GM20431 (cell line): Measurements from ENCODE around the gene OTUD7B.

Experiments
- in situ Hi-C: fragments of 300-500 bp; cut with MseI, MboI; formaldehyde crosslinking; loops from one replicate; pipeline ENCODE4 v1.15.0; 2020; ENCODE audit warnings: low sequenced_read_pairs; ENCODE audit not compliant: unreplicated experiment

OTUD7B gene

DNA sequence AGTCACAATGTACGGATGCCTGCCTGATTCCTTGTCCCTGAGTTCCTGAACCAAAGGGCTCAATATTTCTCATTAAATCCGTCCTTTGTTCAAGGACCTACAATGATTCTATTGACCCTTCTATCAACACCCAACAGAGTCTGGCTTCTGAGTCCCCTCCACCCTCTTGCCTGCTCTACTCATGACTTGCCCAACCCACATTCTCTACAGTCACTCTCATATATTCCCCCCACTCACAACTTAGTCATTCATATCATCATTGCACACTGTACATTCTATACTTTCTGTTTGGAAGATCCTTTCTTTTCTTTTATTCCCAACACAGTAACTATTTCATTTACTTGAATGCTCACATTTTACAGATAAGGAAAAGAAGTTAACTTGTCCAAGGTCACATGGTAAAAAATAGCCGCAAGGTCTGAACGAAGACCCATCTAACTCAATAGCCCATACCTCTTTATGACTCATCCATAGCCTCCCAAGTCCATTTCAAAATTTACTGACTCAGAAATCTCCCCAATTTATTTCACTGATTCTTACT, 3.6 kb downstream of the OTUD7B start:
- in situ Hi-C loops: no loop called here

DNA sequence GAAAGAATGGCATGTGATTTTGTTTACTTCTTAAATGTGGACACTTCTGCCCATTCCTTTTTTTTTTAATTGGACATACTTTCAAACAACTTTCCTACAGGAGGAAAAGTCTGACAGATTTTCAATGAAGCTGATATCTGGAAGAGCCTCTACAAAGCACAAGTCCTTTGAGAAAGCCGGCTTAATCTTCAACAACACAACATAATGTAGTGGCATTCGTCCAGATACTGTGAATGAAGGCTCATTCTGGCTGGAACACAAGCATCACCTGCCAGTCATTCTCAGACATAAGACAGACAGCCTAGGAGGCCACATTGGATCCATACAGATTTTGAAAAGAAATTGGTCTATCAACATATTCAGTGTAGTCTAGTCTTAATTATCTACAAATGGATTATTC, 4.9 kb downstream of the OTUD7B start:
- in situ Hi-C loops: no loop called here

GRCh38 chr1:150003801-150004200, 6.7 kb downstream of the OTUD7B start:
- in situ Hi-C loops: no loop called here

- in situ Hi-C loops: no loop called here
Observed at GRCh38 chr1:150002217-150002616, 8.3 kb downstream of the OTUD7B start.

GRCh38 chr1:150001415-150001814, 9.1 kb downstream of the OTUD7B start:
- in situ Hi-C loops: no loop called here

- in situ Hi-C loops: no loop called here
Observed at GRCh38 chr1:149997585-149998262, 12.8 kb downstream of the OTUD7B start.

GRCh38 chr1:149995927-149996326, 14.6 kb downstream of the OTUD7B start:
- in situ Hi-C loops: no loop called here

DNA sequence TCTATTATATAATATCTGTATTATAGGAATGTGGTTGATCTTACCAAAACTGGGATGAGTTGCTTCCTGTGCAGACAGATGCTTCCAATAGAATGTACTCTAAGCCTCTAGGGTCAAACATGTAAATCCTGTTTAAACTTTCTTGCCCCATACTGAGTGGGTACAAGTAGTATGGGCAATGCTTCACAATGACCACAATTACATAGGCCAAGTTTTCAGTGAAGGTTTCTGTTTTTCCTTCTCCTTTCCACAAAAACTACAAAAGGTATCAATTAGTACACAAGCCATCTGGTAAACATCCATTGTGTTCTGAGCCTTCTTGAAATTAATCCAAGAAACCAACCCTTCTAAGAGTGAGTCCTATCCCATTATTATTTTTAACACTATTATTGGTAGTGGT, 16.8 kb downstream of the OTUD7B start:
- in situ Hi-C loops: no loop called here

DNA sequence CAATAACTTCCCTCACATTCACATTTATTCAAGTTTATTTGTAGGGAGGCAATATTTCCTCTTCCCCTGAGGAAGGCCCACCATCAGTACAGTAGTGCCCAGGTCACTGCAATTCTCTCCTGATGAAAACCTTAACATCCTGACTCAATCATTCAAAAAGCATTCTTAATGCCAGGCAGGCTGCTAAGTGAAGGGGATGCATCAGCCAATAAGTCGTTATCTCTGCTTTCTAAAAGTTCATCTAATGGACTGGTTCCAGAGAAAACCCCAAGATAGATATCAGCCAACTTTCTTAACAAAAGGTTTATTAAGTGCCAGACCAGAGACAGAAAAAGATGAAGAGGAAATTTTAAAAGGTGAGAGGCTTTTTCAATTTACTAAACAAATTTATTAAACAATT, 17.3 kb downstream of the OTUD7B start:
- in situ Hi-C loops: no loop called here

DNA sequence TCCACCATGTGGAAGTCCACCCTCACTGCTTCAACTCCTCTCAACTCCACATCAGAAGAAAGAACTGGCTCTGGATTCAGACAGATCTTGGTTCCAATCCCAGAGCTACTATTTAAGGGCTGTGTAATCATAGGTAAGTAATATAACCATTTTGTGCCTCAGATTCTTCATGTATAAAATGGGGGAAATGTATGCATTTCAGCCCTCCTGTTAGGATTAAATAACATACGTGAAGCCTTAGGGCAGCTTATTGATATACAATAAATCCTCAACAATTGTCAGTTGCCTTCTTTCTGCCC, 23.3 kb downstream of the OTUD7B start:
- in situ Hi-C loops: no loop called here

DNA sequence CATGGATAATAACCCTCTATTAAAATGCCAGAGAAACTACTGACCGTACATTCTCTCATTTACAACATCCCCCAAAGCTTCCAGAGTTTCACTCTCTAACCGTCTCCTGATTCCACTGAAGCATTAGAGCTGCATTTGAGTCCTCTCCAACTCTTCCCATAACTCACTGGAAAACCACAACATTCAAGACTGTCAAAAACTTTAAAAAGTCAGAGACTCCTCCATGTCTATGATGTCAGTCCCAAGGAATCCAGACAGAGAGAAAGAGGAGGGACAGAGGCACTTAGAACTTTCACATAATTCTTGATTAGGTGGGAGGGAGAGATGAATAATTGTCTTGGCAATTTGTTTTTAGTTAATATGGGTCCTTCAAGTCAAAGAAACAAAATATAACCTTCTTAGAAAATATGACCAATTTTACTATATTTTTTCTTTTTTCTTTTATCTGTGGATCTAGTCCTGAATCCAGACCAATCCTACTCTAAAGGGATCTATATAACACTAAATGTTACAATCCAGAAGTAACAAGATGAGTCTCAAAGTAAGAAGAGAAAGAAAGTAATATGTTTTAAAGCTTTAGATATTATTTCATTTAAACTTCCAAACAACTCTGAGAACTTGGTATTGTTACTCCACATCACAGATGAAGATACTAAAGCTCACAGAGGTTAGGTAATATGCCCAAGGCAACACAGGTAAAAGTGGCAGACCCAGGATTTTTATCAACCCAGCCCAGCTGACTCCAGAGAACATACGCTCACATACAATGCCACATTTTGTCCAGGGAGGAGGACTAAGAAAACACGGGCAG, 23.8 kb downstream of the OTUD7B start:
- in situ Hi-C loops: no loop called here

- in situ Hi-C loops: no loop called here
Observed at GRCh38 chr1:149979972-149980540, 30.5 kb downstream of the OTUD7B start.

DNA sequence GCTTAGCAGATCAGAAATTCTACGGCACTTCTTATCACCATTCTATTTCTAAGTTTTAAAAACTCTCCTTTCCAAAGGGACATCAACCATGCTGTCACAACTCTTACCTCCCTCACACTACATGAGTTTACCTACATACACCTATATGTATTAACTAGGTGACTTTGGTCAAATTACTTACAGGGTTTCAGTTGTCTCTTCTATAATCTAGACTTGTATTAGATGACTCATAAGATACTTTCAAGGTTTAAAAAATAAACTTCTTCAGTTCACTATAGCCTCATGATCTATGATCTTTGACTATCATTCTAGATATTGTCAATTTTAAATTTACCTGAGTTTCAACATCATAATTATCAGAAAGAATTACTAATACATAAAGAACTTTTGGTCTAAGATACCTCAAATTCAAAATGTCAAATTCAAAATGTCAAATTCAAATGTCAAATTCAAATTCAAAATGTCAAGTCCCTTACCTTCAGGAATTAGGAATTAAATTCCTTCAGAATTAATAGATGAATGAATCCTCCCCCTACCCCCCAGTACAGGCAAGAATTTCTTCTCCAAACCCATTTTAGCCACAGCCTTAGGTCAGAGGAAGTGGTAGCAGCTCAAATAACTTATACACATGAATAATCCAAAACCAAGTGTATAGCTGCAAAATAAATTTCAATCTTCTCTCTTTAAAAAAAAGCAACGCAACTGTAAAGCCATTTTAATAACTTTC, 31.1 kb downstream of the OTUD7B start:
- in situ Hi-C loops: no loop called here

GRCh38 chr1:149978547-149979023, 31.9 kb downstream of the OTUD7B start:
- in situ Hi-C loops: no loop called here

GRCh38 chr1:149977345-149977744, 33.2 kb downstream of the OTUD7B start:
- in situ Hi-C loops: no loop called here

DNA sequence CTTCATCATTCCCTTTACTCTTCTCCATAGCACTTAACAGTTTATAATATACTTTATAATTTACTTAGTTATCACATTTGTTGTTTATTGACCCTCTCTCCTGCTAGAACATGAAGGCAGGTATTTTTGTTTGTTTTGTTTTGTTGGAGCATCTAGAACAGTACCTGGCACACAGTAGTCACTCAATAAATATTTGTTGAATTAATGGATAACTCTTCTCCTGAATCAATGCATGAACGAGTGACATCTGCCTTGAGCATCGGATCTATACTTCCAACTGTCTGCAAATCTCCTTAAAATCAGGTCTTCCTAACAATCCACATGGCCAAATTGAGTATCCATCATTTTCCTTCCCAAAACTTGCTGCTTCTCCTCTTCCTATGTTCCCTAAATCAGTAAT, 38.0 kb downstream of the OTUD7B start:
- in situ Hi-C loops: no loop called here

GRCh38 chr1:149967646-149968045, 42.9 kb downstream of the OTUD7B start:
- in situ Hi-C loops: loop anchor here (10.0 kb wide), 1 partner anchor 77 kb away; no protein-coding TSS in a partner anchor

DNA sequence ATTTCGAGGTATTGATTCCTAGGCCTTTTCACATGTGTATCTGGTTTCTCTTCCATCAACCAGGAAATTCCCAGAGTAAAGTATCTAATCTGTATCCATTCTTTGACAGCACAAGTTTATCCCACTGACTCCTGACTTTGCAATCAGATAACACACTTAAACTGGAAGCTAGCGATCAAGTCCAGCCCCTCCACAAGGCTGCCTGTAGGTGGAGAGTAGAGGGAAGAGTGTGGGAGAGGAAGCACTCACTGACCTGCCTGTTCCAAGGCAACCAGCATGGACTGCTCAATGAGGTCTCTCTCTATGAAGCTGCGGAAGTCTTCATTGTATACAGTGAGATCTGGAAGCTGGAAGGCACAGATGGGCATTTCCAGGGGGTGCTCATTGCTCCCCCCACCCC, 43.5 kb downstream of the OTUD7B start:
- in situ Hi-C loops: loop anchor here (10.0 kb wide), 1 partner anchor 78 kb away; no protein-coding TSS in a partner anchor

DNA sequence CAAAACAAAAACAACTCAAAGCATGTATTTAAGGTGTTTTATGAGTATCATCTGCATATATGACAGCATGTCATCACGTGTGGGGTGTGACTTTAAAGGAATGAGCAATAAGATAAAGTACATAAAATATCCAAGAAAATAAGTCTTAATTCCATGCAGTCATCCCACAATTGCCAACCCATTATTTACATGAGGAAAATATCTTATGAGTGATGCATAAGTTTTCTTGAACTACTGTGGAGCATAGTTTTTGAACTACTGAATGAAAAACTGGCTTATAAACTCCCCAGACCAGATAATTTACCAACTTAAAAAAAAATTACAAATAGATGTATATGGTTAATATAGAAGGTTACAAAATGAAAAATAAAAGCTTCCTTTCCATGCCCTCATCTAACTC, 44.1 kb downstream of the OTUD7B start:
- in situ Hi-C loops: loop anchor here (10.0 kb wide), 1 partner anchor 78 kb away; no protein-coding TSS in a partner anchor

DNA sequence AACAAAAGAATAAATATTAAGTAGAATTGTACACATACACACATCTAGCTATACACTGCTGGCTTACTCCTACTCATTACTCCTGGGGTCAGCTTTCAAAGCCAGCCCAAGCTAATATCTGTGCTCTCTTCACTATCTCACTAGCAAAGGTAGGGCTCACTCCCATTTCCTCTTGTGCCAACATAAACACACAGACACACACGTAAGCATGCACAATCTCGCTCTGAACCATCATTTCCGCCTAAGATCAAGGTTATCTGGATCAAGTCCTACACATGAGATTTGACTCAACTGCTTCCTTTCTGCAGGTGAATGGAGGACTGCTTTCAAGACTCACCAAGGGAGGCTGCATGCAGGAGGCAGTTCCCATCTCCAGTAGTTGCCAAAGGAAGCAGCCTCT, 45.1 kb downstream of the OTUD7B start:
- in situ Hi-C loops: loop anchor here (10.0 kb wide), 1 partner anchor 79 kb away; no protein-coding TSS in a partner anchor
